ENCODE results near the gene TRIM52. TPM values are rescaled to one million over a fixed set of nuclear protein-coding genes. Genes with fewer than 3 reads are reported as not detected.

The TRIM52 gene
- total and polyA plus RNA-seq, 9 of the 15 experiments (the other 6 are each of a cell fraction or from before 2014, with no cell fraction given) = 3.3 to 21.9 (median 13.5) TPM

DNA sequence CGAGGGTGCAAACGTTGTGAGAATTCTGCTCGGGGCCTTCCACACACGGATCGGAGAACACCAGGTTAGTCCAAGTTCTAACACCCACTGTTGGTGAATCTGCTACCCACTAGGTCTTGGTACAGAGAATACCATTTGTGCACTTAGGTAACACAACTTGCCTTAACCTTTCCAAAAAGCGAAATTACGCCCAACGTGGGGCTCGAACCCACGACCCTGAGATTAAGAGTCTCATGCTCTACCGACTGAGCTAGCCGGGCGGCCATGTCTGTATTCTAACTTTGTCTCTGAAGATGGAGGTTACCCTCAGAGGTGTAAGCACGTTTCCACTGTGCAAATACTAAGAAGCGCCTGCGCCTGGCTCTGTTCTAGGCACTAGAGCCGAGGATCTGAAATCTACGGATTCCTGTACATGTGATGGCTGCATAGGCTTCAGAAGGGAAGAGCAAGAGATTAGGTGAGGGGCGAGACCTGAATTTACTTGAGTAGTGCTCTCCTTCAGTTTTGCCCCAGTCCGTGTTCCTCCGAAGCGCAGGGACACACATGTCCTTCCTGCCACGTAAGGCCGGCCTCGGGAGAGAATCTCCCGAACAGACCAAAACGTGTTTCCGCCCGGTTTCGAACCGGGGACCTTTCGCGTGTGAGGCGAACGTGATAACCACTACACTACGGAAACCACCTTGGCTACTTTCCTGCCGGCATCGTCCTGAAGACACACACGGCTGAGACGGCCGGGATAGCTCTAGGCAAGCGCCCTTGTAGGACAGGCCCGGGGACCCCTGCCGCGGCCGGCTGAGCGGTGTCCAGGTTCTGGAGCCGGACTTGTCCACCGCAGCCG is 38.9 kb downstream of the TRIM52 start (continued):
- peak; percentile 33 for TF ChIP-seq POLR3G (IDR thresholded peaks at IDR 0.05; ENCODE audit: extremely low read depth, insufficient read length, insufficient replicate concordance)
- peak; percentile 35; the same call in 1 of the 2 replicates for TF ChIP-seq CGGBP1 (CRISPR knock-in tag; IDR thresholded peaks at IDR 0.05)
- no peak for TF ChIP-seq GTF2A2 (tag; IDR thresholded peaks at IDR 0.05)
- TF ChIP-seq CHD2 (IDR thresholded peaks at IDR 0.05; ENCODE audit: low read depth, low read length) = peak; percentile 9; the same call in 1 of the 2 replicates
- TF ChIP-seq POLR2G (IDR thresholded peaks at IDR 0.05; ENCODE audit: low read depth, low read length) = peak; percentile 77
- TF ChIP-seq ESRRA (IDR thresholded peaks at IDR 0.05; ENCODE audit: borderline replicate concordance, low read depth) = peak; percentile 73
- peak in 1 of 2 experiments; percentile 68; a peak in 2 of 4 replicates for TF ChIP-seq CSDE1 (IDR thresholded peaks at IDR 0.05)
- TF ChIP-seq TFAP4 (CRISPR knock-in tag; IDR thresholded peaks at IDR 0.05; ENCODE audit: borderline replicate concordance) = peak; percentile 79
- TF ChIP-seq NR3C1 (CRISPR knock-in tag; IDR thresholded peaks at IDR 0.05) = no peak
- TF ChIP-seq RAD21 (CRISPR knock-in tag; conservative IDR thresholded peaks at IDR 0.05 in 1 of 2, IDR thresholded peaks at IDR 0.05 in 1 of 2) = peak in 1 of 2 experiments; percentile 5; a peak in 1 of 4 replicates
- no peak for TF ChIP-seq ZBTB12 (CRISPR knock-in tag; IDR thresholded peaks at IDR 0.05)
- TF ChIP-seq, protein P1, sequence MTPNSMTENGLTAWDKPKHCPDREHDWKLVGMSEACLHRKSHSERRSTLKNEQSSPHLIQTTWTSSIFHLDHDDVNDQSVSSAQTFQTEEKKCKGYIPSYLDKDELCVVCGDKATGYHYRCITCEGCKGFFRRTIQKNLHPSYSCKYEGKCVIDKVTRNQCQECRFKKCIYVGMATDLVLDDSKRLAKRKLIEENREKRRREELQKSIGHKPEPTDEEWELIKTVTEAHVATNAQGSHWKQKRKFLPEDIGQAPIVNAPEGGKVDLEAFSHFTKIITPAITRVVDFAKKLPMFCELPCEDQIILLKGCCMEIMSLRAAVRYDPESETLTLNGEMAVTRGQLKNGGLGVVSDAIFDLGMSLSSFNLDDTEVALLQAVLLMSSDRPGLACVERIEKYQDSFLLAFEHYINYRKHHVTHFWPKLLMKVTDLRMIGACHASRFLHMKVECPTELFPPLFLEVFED (CRISPR knock-in tag; conservative IDR thresholded peaks at IDR 0.05) = no peak
- peak; percentile 49; the same call in 1 of the 2 replicates for TF ChIP-seq MXI1 (IDR thresholded peaks at IDR 0.05; ENCODE audit: low read depth, low read length)
- 0 out of 2 replicates have a peak, but pooled peaks have one; percentile 17 for TF ChIP-seq TAL1 (IDR thresholded peaks at IDR 0.05)
- no peak for TF ChIP-seq DDX20 (tag; IDR thresholded peaks at IDR 0.05; ENCODE audit: low read depth)
- TF ChIP-seq ZNF561 (CRISPR knock-in tag; conservative IDR thresholded peaks at IDR 0.05) = no peak
- peak; percentile 64 for TF ChIP-seq PHF20 (IDR thresholded peaks at IDR 0.05; ENCODE audit: partially characterized antibody)
- no peak for TF ChIP-seq ZNF589 (CRISPR knock-in tag; IDR thresholded peaks at IDR 0.05; ENCODE audit: low read depth)
- TF ChIP-seq HCFC1 (IDR thresholded peaks at IDR 0.05; ENCODE audit: low read depth, low read length) = peak; percentile 53
- TF ChIP-seq HIVEP1 (CRISPR knock-in tag; IDR thresholded peaks at IDR 0.05) = no peak
- TF ChIP-seq MCM7 (IDR thresholded peaks at IDR 0.05) = 0 out of 4 replicates have a peak, but pooled peaks of 1 of the 2 experiments have one; percentile 65
- no peak for TF ChIP-seq ZNF280B (CRISPR knock-in tag; IDR thresholded peaks at IDR 0.05)
- TF ChIP-seq CXXC5 (CRISPR knock-in tag; IDR thresholded peaks at IDR 0.05) = peak; percentile 80
